ENCODE measurements around the gene TMEM101. TPM values are rescaled to one million over a fixed set of nuclear protein-coding genes. Genes with fewer than 3 reads are reported as not detected.
A peak's percentile ranks its signal among the peaks of the same experiment; 100 is the strongest.

Gene TMEM101
- total and polyA plus RNA-seq, 5 donors from 2014 or later: 15.8 to 44.9 (median 40.9) TPM

GRCh38 chr17:44004077-44004760 lies 10.5 kb downstream of the TMEM101 start, which contains the start of gene NAGS:
TSS of gene NAGS (plus strand) at chr17:44004622. CDS start at chr17:44004664, 42 bp downstream.
- Mint-ChIP-seq H3K4me1 (peaks cover 0 to 30% (median 16%) of the 10 kb centered on the region in 4 donors), H3K9me3 (no peaks in the 10 kb centered on the region), H3K27me3 (peaks cover 44% of the 10 kb centered on the region), H3K36me3 (peaks cover under 1% of the 10 kb centered on the region), H3K4me3 (peak within 1 kb of the TSS; percentile 68 to 91 (median 74)), H3K27ac (peak within 1 kb of the TSS in 1 of 3 donors; percentile 71)
- no peaks in the 10 kb centered on the region for H3K9me3 ChIP-seq (ENCODE audit: control insufficient read depth in 2 of 2, low read length in 2 of 2)
- H3K4me1 ChIP-seq (ENCODE audit: control insufficient read depth, insufficient read depth, low read length, poor library complexity, severe bottlenecking): peaks cover 44% of the 10 kb centered on the region
- H3K27ac ChIP-seq (ENCODE audit: insufficient read depth, low read length, poor library complexity, severe bottlenecking): no peak within 1 kb of the TSS
- no peaks in the 10 kb centered on the region for H3K27me3 ChIP-seq (ENCODE audit: control insufficient read depth, insufficient read depth, low read length)
- ATAC-seq (ENCODE audit: low read depth in 2 of 2) (no peak), DNase-seq (no peak)
- H3K4me3 ChIP-seq (ENCODE audit: low read depth, low read length): no peak within 1 kb of the TSS
- no peaks in the 10 kb centered on the region for H3K36me3 ChIP-seq (ENCODE audit: control insufficient read depth, insufficient read depth, low read length)

- peaks cover 0 to 16% (median 9%) of the 10 kb centered on the region in 4 donors for H3K4me1 Mint-ChIP-seq
- Histone ChIP-seq H3K4me1 (ENCODE audit: control insufficient read depth, insufficient read depth, low read length, poor library complexity, severe bottlenecking) (peaks cover 29% of the 10 kb centered on the region), H3K27me3 (ENCODE audit: control insufficient read depth, insufficient read depth, low read length) (no peaks in the 10 kb centered on the region), H3K27ac (ENCODE audit: insufficient read depth, low read length, poor library complexity, severe bottlenecking) (no peak overlapping the region), H3K4me3 (ENCODE audit: low read depth, low read length) (no peak overlapping the region), H3K9me3 (ENCODE audit: control insufficient read depth in 2 of 2, low read length in 2 of 2) (no peaks in the 10 kb centered on the region), H3K36me3 (ENCODE audit: control insufficient read depth, insufficient read depth, low read length) (no peaks in the 10 kb centered on the region)
- peak overlapping the region in 1 of 4 donors; percentile 41 for H3K4me3 Mint-ChIP-seq
- ATAC-seq (ENCODE audit: low read depth in 2 of 2) (no peak), DNase-seq (no peak)
- H3K9me3 Mint-ChIP-seq: no peaks in the 10 kb centered on the region
- peak overlapping the region in 1 of 3 donors; percentile 20 for H3K27ac Mint-ChIP-seq
- H3K36me3 Mint-ChIP-seq: no peaks in the 10 kb centered on the region
- H3K27me3 Mint-ChIP-seq: peaks cover 44% of the 10 kb centered on the region
Measured at GRCh38 chr17:44002141-44002848, 12.5 kb downstream of the TMEM101 start.

GRCh38 chr17:44001461-44001920 lies 13.3 kb downstream of the TMEM101 start:
- DNase-seq (no peak), ATAC-seq (ENCODE audit: low read depth in 2 of 2) (no peak)
- no peak overlapping the region for H3K4me3 ChIP-seq (ENCODE audit: low read depth, low read length)
- H3K27me3 Mint-ChIP-seq: peaks cover 38% of the 10 kb centered on the region
- no peak overlapping the region for H3K27ac ChIP-seq (ENCODE audit: insufficient read depth, low read length, poor library complexity, severe bottlenecking)
- H3K27me3 ChIP-seq (ENCODE audit: control insufficient read depth, insufficient read depth, low read length): no peaks in the 10 kb centered on the region
- H3K9me3 Mint-ChIP-seq: no peaks in the 10 kb centered on the region
- no peaks in the 10 kb centered on the region for H3K36me3 Mint-ChIP-seq
- H3K9me3 ChIP-seq (ENCODE audit: control insufficient read depth in 2 of 2, low read length in 2 of 2): no peaks in the 10 kb centered on the region
- H3K4me1 ChIP-seq (ENCODE audit: control insufficient read depth, insufficient read depth, low read length, poor library complexity, severe bottlenecking): peaks cover 22% of the 10 kb centered on the region
- peak overlapping the region in 2 of 4 donors; percentile 41 to 69 for H3K4me3 Mint-ChIP-seq
- H3K36me3 ChIP-seq (ENCODE audit: control insufficient read depth, insufficient read depth, low read length): no peaks in the 10 kb centered on the region
- H3K4me1 Mint-ChIP-seq: peaks cover 0 to 10% (median 6%) of the 10 kb centered on the region in 4 donors
- H3K27ac Mint-ChIP-seq: no peak overlapping the region

GRCh38 chr17:44000871-44001460 lies 13.8 kb downstream of the TMEM101 start:
- H3K27ac Mint-ChIP-seq: no peak overlapping the region
- Histone ChIP-seq H3K4me3 (ENCODE audit: low read depth, low read length) (no peak overlapping the region), H3K36me3 (ENCODE audit: control insufficient read depth, insufficient read depth, low read length) (no peaks in the 10 kb centered on the region), H3K4me1 (ENCODE audit: control insufficient read depth, insufficient read depth, low read length, poor library complexity, severe bottlenecking) (peaks cover 17% of the 10 kb centered on the region), H3K9me3 (ENCODE audit: control insufficient read depth in 2 of 2, low read length in 2 of 2) (no peaks in the 10 kb centered on the region), H3K27me3 (ENCODE audit: control insufficient read depth, insufficient read depth, low read length) (peaks cover 3% of the 10 kb centered on the region), H3K27ac (ENCODE audit: insufficient read depth, low read length, poor library complexity, severe bottlenecking) (no peak overlapping the region)
- no peaks in the 10 kb centered on the region for H3K36me3 Mint-ChIP-seq
- H3K27me3 Mint-ChIP-seq: peaks cover 37% of the 10 kb centered on the region
- peaks cover 0 to 5% (median under 1%) of the 10 kb centered on the region in 4 donors for H3K4me1 Mint-ChIP-seq
- H3K9me3 Mint-ChIP-seq: no peaks in the 10 kb centered on the region
- DNase-seq (no peak), ATAC-seq (ENCODE audit: low read depth in 2 of 2) (no peak)
- no peak overlapping the region for H3K4me3 Mint-ChIP-seq

- peaks cover 38% of the 10 kb centered on the region for H3K27me3 Mint-ChIP-seq
- peaks cover 4% of the 10 kb centered on the region for H3K27me3 ChIP-seq (ENCODE audit: control insufficient read depth, insufficient read depth, low read length)
- H3K27ac Mint-ChIP-seq: peak overlapping the region in 1 of 3 donors; percentile 14
- H3K4me1 Mint-ChIP-seq: peaks cover 0 to 4% (median 0%) of the 10 kb centered on the region in 4 donors
- no peaks in the 10 kb centered on the region for H3K9me3 ChIP-seq (ENCODE audit: control insufficient read depth in 2 of 2, low read length in 2 of 2)
- H3K4me1 ChIP-seq (ENCODE audit: control insufficient read depth, insufficient read depth, low read length, poor library complexity, severe bottlenecking): peaks cover 10% of the 10 kb centered on the region
- no peaks in the 10 kb centered on the region for H3K9me3 Mint-ChIP-seq
- no peak overlapping the region for H3K27ac ChIP-seq (ENCODE audit: insufficient read depth, low read length, poor library complexity, severe bottlenecking)
- DNase-seq (no peak), ATAC-seq (ENCODE audit: low read depth in 2 of 2) (no peak)
- H3K4me3 Mint-ChIP-seq: no peak overlapping the region
- H3K36me3 ChIP-seq (ENCODE audit: control insufficient read depth, insufficient read depth, low read length): no peaks in the 10 kb centered on the region
- H3K4me3 ChIP-seq (ENCODE audit: low read depth, low read length): no peak overlapping the region
- no peaks in the 10 kb centered on the region for H3K36me3 Mint-ChIP-seq
Measured at GRCh38 chr17:44000141-44000860, 14.5 kb downstream of the TMEM101 start.

GRCh38 chr17:43999024-43999423 lies 15.7 kb downstream of the TMEM101 start:
- no peak overlapping the region for H3K27ac ChIP-seq (ENCODE audit: insufficient read depth, low read length, poor library complexity, severe bottlenecking)
- Mint-ChIP-seq H3K27me3 (peaks cover 39% of the 10 kb centered on the region), H3K9me3 (no peaks in the 10 kb centered on the region), H3K4me3 (no peak overlapping the region), H3K27ac (no peak overlapping the region), H3K4me1 (peaks cover 0 to 7% (median 0%) of the 10 kb centered on the region in 4 donors), H3K36me3 (no peaks in the 10 kb centered on the region)
- DNase-seq (no peak), ATAC-seq (ENCODE audit: low read depth in 2 of 2) (no peak)
- H3K4me1 ChIP-seq (ENCODE audit: control insufficient read depth, insufficient read depth, low read length, poor library complexity, severe bottlenecking): peaks cover 7% of the 10 kb centered on the region
- no peaks in the 10 kb centered on the region for H3K36me3 ChIP-seq (ENCODE audit: control insufficient read depth, insufficient read depth, low read length)
- peaks cover 4% of the 10 kb centered on the region for H3K27me3 ChIP-seq (ENCODE audit: control insufficient read depth, insufficient read depth, low read length)
- no peak overlapping the region for H3K4me3 ChIP-seq (ENCODE audit: low read depth, low read length)
- H3K9me3 ChIP-seq (ENCODE audit: control insufficient read depth in 2 of 2, low read length in 2 of 2): no peaks in the 10 kb centered on the region

GRCh38 chr17:43998552-43998951 lies 16.2 kb downstream of the TMEM101 start:
- Mint-ChIP-seq H3K36me3 (no peaks in the 10 kb centered on the region), H3K9me3 (no peaks in the 10 kb centered on the region), H3K4me1 (peaks cover 0 to 8% (median 0%) of the 10 kb centered on the region in 4 donors), H3K4me3 (no peak overlapping the region), H3K27me3 (peaks cover 36% of the 10 kb centered on the region), H3K27ac (no peak overlapping the region)
- no peak for DNase-seq
- Histone ChIP-seq H3K4me1 (ENCODE audit: control insufficient read depth, insufficient read depth, low read length, poor library complexity, severe bottlenecking) (peaks cover 7% of the 10 kb centered on the region), H3K27me3 (ENCODE audit: control insufficient read depth, insufficient read depth, low read length) (peaks cover 4% of the 10 kb centered on the region), H3K4me3 (ENCODE audit: low read depth, low read length) (no peak overlapping the region), H3K9me3 (ENCODE audit: control insufficient read depth in 2 of 2, low read length in 2 of 2) (no peaks in the 10 kb centered on the region), H3K27ac (ENCODE audit: insufficient read depth, low read length, poor library complexity, severe bottlenecking) (no peak overlapping the region), H3K36me3 (ENCODE audit: control insufficient read depth, insufficient read depth, low read length) (no peaks in the 10 kb centered on the region)
- ATAC-seq (ENCODE audit: low read depth in 2 of 2): no peak
